Measurements from ENCODE around the gene ACOX2.

GRCh38 chr3:58529516-58530353 is 7.3 kb downstream of the ACOX2 start:
- TF ChIP-seq YY1 (IDR thresholded peaks at IDR 0.05; ENCODE audit: low read depth, low read length) (peak; percentile 58; the same call in 1 of the 2 replicates), TEAD4 (IDR thresholded peaks at IDR 0.05; ENCODE audit: low read depth, low read length) (no peak), CTCF (IDR thresholded peaks at IDR 0.05; ENCODE audit: control extremely low read depth in 1 of 3, insufficient read depth in 1 of 3, low read depth in 1 of 3, low read length in 3 of 3) (peak; percentile 91 to 97 (median 92)), SIRT6 (IDR thresholded peaks at IDR 0.05; ENCODE audit: low read length) (no peak), POLR2AphosphoS5 (IDR thresholded peaks at IDR 0.05; ENCODE audit: low read depth, low read length) (no peak), EP300 (IDR thresholded peaks at IDR 0.05; ENCODE audit: borderline replicate concordance in 1 of 2, low read depth in 2 of 2, low read length in 2 of 2) (no peak), MAX (IDR thresholded peaks at IDR 0.05) (no peak)

Measured in H1 (cell line).